Activated naive CD4-positive, alpha-beta T cell treated with anti-CD3 and anti-CD28 coated beads, Interleukin-2, amount 50 U/mL, for 24 hours (primary cell): ENCODE data around the gene WFDC10A.
"Not testable (repeated sequence)": the region's sequence is repeated elsewhere in the genome, so short reads cannot be mapped to it uniquely, and the experiment has no call there.

Experiments
- H3K27ac Mint-ChIP-seq: one replicate; pipeline ENCODE4 v1.8.0; 2021; ENCODE audit warnings: mild to moderate bottlenecking, mixed read lengths
- H3K27me3 Mint-ChIP-seq: one replicate; pipeline ENCODE4 v1.8.0; 2021; ENCODE audit warnings: mixed read lengths
- H3K36me3 Mint-ChIP-seq: one replicate; pipeline ENCODE4 v1.8.0; 2021; ENCODE audit warnings: mixed read lengths
- H3K4me1 Mint-ChIP-seq: one replicate; pipeline ENCODE4 v1.8.0; 2021; ENCODE audit warnings: mixed read lengths
- H3K4me3 Mint-ChIP-seq: one replicate; pipeline ENCODE4 v1.8.0; 2021; ENCODE audit warnings: mild to moderate bottlenecking, mixed read lengths
- H3K9me3 Mint-ChIP-seq: one replicate; pipeline ENCODE4 v1.8.0; 2021; ENCODE audit warnings: mixed read lengths

The WFDC10A gene

GRCh38 chr20:45631184-45631583 is 1.6 kb downstream of the WFDC10A start, which contains the start of gene WFDC9:
Gene WFDC9, minus strand, starts transcription at chr20:45631284. Its CDS starts 21,103 bp downstream, at chr20:45610181.
- no peaks in the 10 kb centered on the region for H3K9me3 Mint-ChIP-seq
- H3K27ac Mint-ChIP-seq, result no peak within 1 kb of the TSS
- H3K4me1 Mint-ChIP-seq, result no peaks in the 10 kb centered on the region
- peaks cover 14% of the 10 kb centered on the region for H3K27me3 Mint-ChIP-seq
- H3K4me3 Mint-ChIP-seq, result no peak within 1 kb of the TSS
- H3K36me3 Mint-ChIP-seq, result no peaks in the 10 kb centered on the region

GRCh38 chr20:45636513-45636912 is 7.0 kb downstream of the WFDC10A start:
- Mint-ChIP-seq H3K4me1 (no peaks in the 10 kb centered on the region), H3K9me3 (no peaks in the 10 kb centered on the region), H3K27me3 (peaks cover 15% of the 10 kb centered on the region), H3K36me3 (no peaks in the 10 kb centered on the region), H3K4me3 (no peak overlapping the region), H3K27ac (no peak overlapping the region)

- no peaks in the 10 kb centered on the region for H3K36me3 Mint-ChIP-seq
- H3K27me3 Mint-ChIP-seq, result peaks cover 11% of the 10 kb centered on the region
- H3K4me1 Mint-ChIP-seq, result no peaks in the 10 kb centered on the region
- H3K4me3 Mint-ChIP-seq, result no peak overlapping the region
- H3K9me3 Mint-ChIP-seq, result no peaks in the 10 kb centered on the region
- no peak overlapping the region for H3K27ac Mint-ChIP-seq
These were observed 10.1 kb downstream of the WFDC10A start for GRCh38 chr20:45639687-45640086.

GRCh38 chr20:45641076-45641475 is 11.5 kb downstream of the WFDC10A start:
- not testable (repeated sequence) for H3K4me1 Mint-ChIP-seq, H3K9me3 Mint-ChIP-seq, H3K27ac Mint-ChIP-seq, H3K36me3 Mint-ChIP-seq, H3K4me3 Mint-ChIP-seq
- peaks cover 11% of the 10 kb centered on the region for H3K27me3 Mint-ChIP-seq

GRCh38 chr20:45645869-45646268 is 16.3 kb downstream of the WFDC10A start:
- not testable (repeated sequence) for H3K4me1 Mint-ChIP-seq, H3K27ac Mint-ChIP-seq, H3K36me3 Mint-ChIP-seq, H3K4me3 Mint-ChIP-seq, H3K9me3 Mint-ChIP-seq, H3K27me3 Mint-ChIP-seq

- H3K4me3 Mint-ChIP-seq, result no peak overlapping the region
- no peaks in the 10 kb centered on the region for H3K4me1 Mint-ChIP-seq
- H3K36me3 Mint-ChIP-seq, result no peaks in the 10 kb centered on the region
- no peaks in the 10 kb centered on the region for H3K9me3 Mint-ChIP-seq
- H3K27me3 Mint-ChIP-seq, result peaks cover 3% of the 10 kb centered on the region
- H3K27ac Mint-ChIP-seq, result no peak overlapping the region
These were observed 17.3 kb downstream of the WFDC10A start for GRCh38 chr20:45646875-45647274.

GRCh38 chr20:45647441-45648050 is 18.0 kb downstream of the WFDC10A start:
- H3K36me3 Mint-ChIP-seq, result no peaks in the 10 kb centered on the region
- peaks cover 4% of the 10 kb centered on the region for H3K27me3 Mint-ChIP-seq
- no peak overlapping the region for H3K4me3 Mint-ChIP-seq
- no peaks in the 10 kb centered on the region for H3K4me1 Mint-ChIP-seq
- no peaks in the 10 kb centered on the region for H3K9me3 Mint-ChIP-seq
- H3K27ac Mint-ChIP-seq, result no peak overlapping the region

- Mint-ChIP-seq H3K4me1 (no peaks in the 10 kb centered on the region), H3K9me3 (no peaks in the 10 kb centered on the region), H3K27me3 (peaks cover 8% of the 10 kb centered on the region), H3K27ac (no peak overlapping the region), H3K4me3 (no peak overlapping the region), H3K36me3 (no peaks in the 10 kb centered on the region)
These were observed 19.8 kb downstream of the WFDC10A start for GRCh38 chr20:45649312-45649863.

GRCh38 chr20:45651726-45652125 is 22.2 kb downstream of the WFDC10A start:
- not testable (repeated sequence) for H3K36me3 Mint-ChIP-seq, H3K4me1 Mint-ChIP-seq, H3K4me3 Mint-ChIP-seq, H3K27ac Mint-ChIP-seq, H3K9me3 Mint-ChIP-seq
- H3K27me3 Mint-ChIP-seq, result peaks cover 11% of the 10 kb centered on the region

- not testable (repeated sequence) for H3K4me1 Mint-ChIP-seq, H3K9me3 Mint-ChIP-seq, H3K27ac Mint-ChIP-seq, H3K4me3 Mint-ChIP-seq, H3K27me3 Mint-ChIP-seq, H3K36me3 Mint-ChIP-seq
These were observed 27.5 kb downstream of the WFDC10A start for GRCh38 chr20:45657038-45657437.

- Mint-ChIP-seq H3K9me3 (no peaks in the 10 kb centered on the region), H3K27ac (no peak within 1 kb of the TSS), H3K4me3 (no peak within 1 kb of the TSS), H3K27me3 (peaks cover 20% of the 10 kb centered on the region), H3K4me1 (no peaks in the 10 kb centered on the region), H3K36me3 (no peaks in the 10 kb centered on the region)
These were observed 40.6 kb downstream of the WFDC10A start, which contains the start of gene WFDC11 for GRCh38 chr20:45670139-45670538. Gene WFDC11, minus strand, starts transcription at chr20:45670239. Its CDS starts 19,639 bp downstream, at chr20:45650600.

GRCh38 chr20:45672765-45673164 is 43.2 kb downstream of the WFDC10A start:
- H3K9me3 Mint-ChIP-seq, result peaks cover 4% of the 10 kb centered on the region
- no peaks in the 10 kb centered on the region for H3K36me3 Mint-ChIP-seq
- H3K27ac Mint-ChIP-seq, result no peak overlapping the region
- no peak overlapping the region for H3K4me3 Mint-ChIP-seq
- H3K4me1 Mint-ChIP-seq, result no peaks in the 10 kb centered on the region
- peaks cover 23% of the 10 kb centered on the region for H3K27me3 Mint-ChIP-seq

GRCh38 chr20:45679650-45680049 is 50.1 kb downstream of the WFDC10A start:
- Mint-ChIP-seq H3K27ac (no peak overlapping the region), H3K4me3 (no peak overlapping the region), H3K9me3 (peaks cover 18% of the 10 kb centered on the region), H3K27me3 (peaks cover 13% of the 10 kb centered on the region), H3K4me1 (no peaks in the 10 kb centered on the region), H3K36me3 (no peaks in the 10 kb centered on the region)
